SHP77 treated with DMSO at 0.1 percent for 48 hours (cell line): ENCODE measurements around the gene ITGAV.
"Not testable (repeated sequence)": the region's sequence is repeated elsewhere in the genome, so short reads cannot be mapped to it uniquely, and the experiment has no call there.

ENCODE experiments used
- DNase-seq: peaks from one replicate; lab custom pipeline; 2025; lab: John Stamatoyannopoulos, UW

ITGAV gene

GRCh38 chr2:186589612-186590349 is at the start of gene ITGAV:
Gene ITGAV (plus strand): TSS chr2:186590056. CDS start chr2:186590339, 283 bp downstream.
- peak; percentile 87 for DNase-seq

GRCh38 chr2:186540941-186541340 is 48.9 kb upstream of the ITGAV start:
- no peak for DNase-seq

- DNase-seq, result no peak
These were observed 47.9 kb upstream of the ITGAV start for GRCh38 chr2:186542002-186542401.

GRCh38 chr2:186543561-186544131 is 46.2 kb upstream of the ITGAV start:
- no peak for DNase-seq

GRCh38 chr2:186544255-186544675 is 45.6 kb upstream of the ITGAV start:
- DNase-seq, result no peak

- no peak for DNase-seq
These were observed 43.0 kb upstream of the ITGAV start for GRCh38 chr2:186546846-186547245.

GRCh38 chr2:186551323-186552050 is 38.4 kb upstream of the ITGAV start:
- no peak for DNase-seq

- DNase-seq, result no peak
These were observed 35.4 kb upstream of the ITGAV start for GRCh38 chr2:186554429-186554828.

- no peak for DNase-seq
These were observed 34.8 kb upstream of the ITGAV start for GRCh38 chr2:186554850-186555671.

GRCh38 chr2:186558512-186559276 is 31.2 kb upstream of the ITGAV start:
- no peak for DNase-seq

GRCh38 chr2:186559370-186559769 is 30.5 kb upstream of the ITGAV start:
- DNase-seq, result no peak

- no peak for DNase-seq
These were observed 30.0 kb upstream of the ITGAV start for GRCh38 chr2:186559848-186560247.

GRCh38 chr2:186560254-186560653 is 29.6 kb upstream of the ITGAV start:
- DNase-seq, result no peak

- no peak for DNase-seq
These were observed 28.2 kb upstream of the ITGAV start for GRCh38 chr2:186561467-186562208.

- no peak for DNase-seq
These were observed 27.7 kb upstream of the ITGAV start for GRCh38 chr2:186562209-186562578.

- not testable (repeated sequence) for DNase-seq
These were observed 21.3 kb upstream of the ITGAV start for GRCh38 chr2:186568600-186568999.

GRCh38 chr2:186569127-186569526 is 20.7 kb upstream of the ITGAV start:
- DNase-seq, result not testable (repeated sequence)

- no peak for DNase-seq
These were observed 20.0 kb upstream of the ITGAV start for GRCh38 chr2:186569897-186570296.

- DNase-seq, result no peak
These were observed 19.3 kb upstream of the ITGAV start for GRCh38 chr2:186570604-186571003.

- DNase-seq, result no peak
These were observed 17.2 kb upstream of the ITGAV start for GRCh38 chr2:186572705-186573104.

- no peak for DNase-seq
These were observed 16.3 kb upstream of the ITGAV start for GRCh38 chr2:186573531-186573930.
